Measurements from ENCODE around the gene IQGAP2.

IQGAP2 gene

GRCh38 chr5:76547242-76547890 is 144.3 kb downstream of the IQGAP2 start:
- no peak for ATAC-seq
- TF ChIP-seq TSHZ2 (CRISPR knock-in tag; IDR thresholded peaks at IDR 0.05) = no peak
- TF ChIP-seq POU6F1 (CRISPR knock-in tag; IDR thresholded peaks at IDR 0.05; ENCODE audit: borderline replicate concordance, low read depth) = no peak
- no peak for TF ChIP-seq PPARA (CRISPR knock-in tag; IDR thresholded peaks at IDR 0.05; ENCODE audit: borderline replicate concordance)
- no peak for TF ChIP-seq ZNF70 (CRISPR knock-in tag; IDR thresholded peaks at IDR 0.05)
- no peak for TF ChIP-seq CSDC2 (CRISPR knock-in tag; IDR thresholded peaks at IDR 0.05)
- no peak for TF ChIP-seq ARNTL (CRISPR knock-in tag; IDR thresholded peaks at IDR 0.05; ENCODE audit: borderline replicate concordance, low read depth)
- no peak for TF ChIP-seq ZC3H10 (CRISPR knock-in tag; IDR thresholded peaks at IDR 0.05)
- TF ChIP-seq RARB (CRISPR knock-in tag; IDR thresholded peaks at IDR 0.05) = no peak
- TF ChIP-seq PATZ1 (CRISPR knock-in tag; IDR thresholded peaks at IDR 0.05; ENCODE audit: borderline replicate concordance) = no peak
- no peak for TF ChIP-seq OSR1 (CRISPR knock-in tag; IDR thresholded peaks at IDR 0.05)
- TF ChIP-seq TOX (CRISPR knock-in tag; IDR thresholded peaks at IDR 0.05; ENCODE audit: borderline replicate concordance) = no peak
- no peak for TF ChIP-seq CREB5 (CRISPR knock-in tag; IDR thresholded peaks at IDR 0.05; ENCODE audit: low read depth)
- no peak for TF ChIP-seq GLIS3 (CRISPR knock-in tag; IDR thresholded peaks at IDR 0.05)
- no peak for TF ChIP-seq ZNF8 (CRISPR knock-in tag; IDR thresholded peaks at IDR 0.05)
- no peak for TF ChIP-seq ESRRG (CRISPR knock-in tag; IDR thresholded peaks at IDR 0.05)
- no peak for TF ChIP-seq TCF4 (CRISPR knock-in tag; IDR thresholded peaks at IDR 0.05; ENCODE audit: borderline replicate concordance)

GRCh38 chr5:76547891-76548524 is 144.9 kb downstream of the IQGAP2 start:
- no peak for ATAC-seq
- TF ChIP-seq PPARA (CRISPR knock-in tag; IDR thresholded peaks at IDR 0.05; ENCODE audit: borderline replicate concordance) (no peak), ZNF70 (CRISPR knock-in tag; IDR thresholded peaks at IDR 0.05) (no peak), TOX (CRISPR knock-in tag; IDR thresholded peaks at IDR 0.05; ENCODE audit: borderline replicate concordance) (no peak), OSR1 (CRISPR knock-in tag; IDR thresholded peaks at IDR 0.05) (no peak), ARNTL (CRISPR knock-in tag; IDR thresholded peaks at IDR 0.05; ENCODE audit: borderline replicate concordance, low read depth) (no peak), ZFP30 (CRISPR knock-in tag; IDR thresholded peaks at IDR 0.05) (no peak), SNAI2 (CRISPR knock-in tag; IDR thresholded peaks at IDR 0.05) (no peak), ZC3H10 (CRISPR knock-in tag; IDR thresholded peaks at IDR 0.05) (no peak), ESRRG (CRISPR knock-in tag; IDR thresholded peaks at IDR 0.05) (no peak), CSDC2 (CRISPR knock-in tag; IDR thresholded peaks at IDR 0.05) (no peak), ZNF8 (CRISPR knock-in tag; IDR thresholded peaks at IDR 0.05) (no peak), CSRNP3 (CRISPR knock-in tag; IDR thresholded peaks at IDR 0.05) (no peak), TSHZ2 (CRISPR knock-in tag; IDR thresholded peaks at IDR 0.05) (no peak), PATZ1 (CRISPR knock-in tag; IDR thresholded peaks at IDR 0.05; ENCODE audit: borderline replicate concordance) (no peak), CREB5 (CRISPR knock-in tag; IDR thresholded peaks at IDR 0.05; ENCODE audit: low read depth) (no peak), RARB (CRISPR knock-in tag; IDR thresholded peaks at IDR 0.05) (no peak), GLIS3 (CRISPR knock-in tag; IDR thresholded peaks at IDR 0.05) (no peak)

Measured in SK-N-SH treated with all-trans-retinoic acid at 6 μM for 48 hours (cell line).